ENCODE results near the gene UBAC1.

Gene UBAC1, protein sequence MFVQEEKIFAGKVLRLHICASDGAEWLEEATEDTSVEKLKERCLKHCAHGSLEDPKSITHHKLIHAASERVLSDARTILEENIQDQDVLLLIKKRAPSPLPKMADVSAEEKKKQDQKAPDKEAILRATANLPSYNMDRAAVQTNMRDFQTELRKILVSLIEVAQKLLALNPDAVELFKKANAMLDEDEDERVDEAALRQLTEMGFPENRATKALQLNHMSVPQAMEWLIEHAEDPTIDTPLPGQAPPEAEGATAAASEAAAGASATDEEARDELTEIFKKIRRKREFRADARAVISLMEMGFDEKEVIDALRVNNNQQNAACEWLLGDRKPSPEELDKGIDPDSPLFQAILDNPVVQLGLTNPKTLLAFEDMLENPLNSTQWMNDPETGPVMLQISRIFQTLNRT

DNA sequence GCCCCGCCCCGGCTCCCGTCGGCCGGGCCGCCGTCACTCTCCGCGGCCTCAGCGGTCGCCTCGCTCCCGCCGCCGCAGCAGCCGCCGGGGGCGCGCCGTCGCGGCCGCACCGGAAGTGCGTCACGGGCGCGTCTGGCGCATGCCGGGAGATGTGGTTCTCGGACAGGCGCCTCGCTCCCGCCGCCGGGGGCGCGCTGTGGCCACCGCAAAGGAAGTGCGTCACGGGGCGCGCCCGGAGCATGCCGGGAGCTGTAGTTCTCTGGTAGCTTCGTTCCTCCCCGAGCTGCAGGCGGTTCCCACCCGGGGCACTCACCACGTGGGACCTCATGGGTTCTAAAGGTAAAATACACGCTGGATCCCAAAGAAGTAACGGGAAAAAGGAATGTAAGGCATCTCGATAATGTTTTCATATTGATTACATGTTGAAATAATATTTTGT, at the start of gene UBAC1:
Gene UBAC1 (minus strand): TSS at position 97 of the 439 bp plus-strand sequence. CDS start 211 bp downstream, outside the sequence.
- peak; percentile 64 to 83 for DNase-seq

DNA sequence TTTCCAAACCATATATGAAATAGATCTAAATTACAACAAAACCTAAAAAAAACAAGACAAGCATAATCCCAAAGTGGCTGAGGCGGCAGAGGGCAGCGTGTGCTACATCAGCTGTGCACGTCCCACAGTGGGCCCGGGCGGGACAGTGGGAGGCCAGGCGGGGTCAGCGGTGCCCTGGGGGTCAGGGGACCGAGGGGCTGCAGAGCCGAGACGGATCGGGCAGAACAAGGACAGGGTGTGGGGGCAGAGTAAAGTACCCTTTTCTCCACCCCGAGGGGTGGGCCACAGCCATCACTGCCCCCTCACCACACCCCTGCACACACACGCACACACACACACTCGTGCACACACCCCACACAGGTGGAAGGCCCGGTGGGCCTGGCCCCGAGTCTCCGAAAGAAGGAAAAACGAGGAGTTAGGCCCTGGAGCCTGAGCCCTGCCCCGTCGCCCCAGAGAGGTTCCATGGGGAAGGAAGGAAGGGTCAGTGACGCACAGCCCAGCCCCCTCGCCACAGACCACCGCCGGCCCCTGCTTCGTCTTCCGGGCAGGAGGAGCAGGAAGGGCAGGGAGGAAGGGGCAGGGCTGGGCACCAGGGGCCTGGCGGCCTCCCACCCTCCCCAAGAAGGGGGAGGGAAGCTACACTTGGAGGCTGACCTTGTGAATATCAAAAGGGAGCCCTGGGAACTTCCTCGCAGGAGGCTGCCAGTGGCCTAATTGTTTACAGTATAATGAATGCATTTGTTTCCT, 49.6 kb upstream of the UBAC1 start:
- no peak for DNase-seq

DNA sequence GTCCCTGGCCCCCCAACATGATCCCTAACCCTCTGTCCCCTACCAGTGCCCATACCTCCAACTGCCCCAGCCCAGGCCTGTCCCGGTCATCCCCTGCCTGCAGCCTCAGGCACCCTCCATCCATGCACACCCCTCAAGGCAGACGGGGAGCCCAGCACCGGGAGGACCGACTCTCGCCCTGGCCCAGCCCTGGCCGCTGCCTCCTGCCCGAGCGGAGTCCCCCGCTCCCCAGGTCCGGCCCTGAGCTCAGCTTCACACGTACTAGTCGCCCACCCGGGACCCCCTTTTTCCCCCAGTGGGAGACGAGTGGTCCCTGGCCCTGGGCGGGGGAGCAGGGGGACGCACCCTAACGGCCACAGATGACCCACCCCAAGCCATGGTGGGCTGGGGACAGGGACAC, 49.0 kb upstream of the UBAC1 start:
- no peak for DNase-seq

DNA sequence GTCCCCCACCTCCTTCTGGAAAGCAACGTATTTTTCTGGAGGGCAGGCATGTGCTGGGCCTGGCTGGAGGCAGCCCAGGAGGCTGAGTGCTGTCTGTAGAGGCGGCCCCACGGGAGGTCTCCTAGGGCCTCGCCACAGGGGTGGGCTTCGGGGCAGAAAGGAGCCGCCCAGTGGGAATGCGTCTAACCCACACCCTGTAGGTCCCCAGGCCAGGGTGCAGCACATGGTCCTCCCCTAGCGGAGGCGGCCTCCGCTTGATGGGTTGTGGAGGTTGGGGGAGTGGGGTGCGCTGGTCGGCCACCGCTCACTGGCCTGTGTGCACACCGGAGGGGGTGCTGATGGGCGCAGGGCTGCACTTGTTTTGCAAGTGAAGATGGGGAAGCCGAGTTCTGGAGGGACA, 48.3 kb upstream of the UBAC1 start:
- no peak for DNase-seq

DNA sequence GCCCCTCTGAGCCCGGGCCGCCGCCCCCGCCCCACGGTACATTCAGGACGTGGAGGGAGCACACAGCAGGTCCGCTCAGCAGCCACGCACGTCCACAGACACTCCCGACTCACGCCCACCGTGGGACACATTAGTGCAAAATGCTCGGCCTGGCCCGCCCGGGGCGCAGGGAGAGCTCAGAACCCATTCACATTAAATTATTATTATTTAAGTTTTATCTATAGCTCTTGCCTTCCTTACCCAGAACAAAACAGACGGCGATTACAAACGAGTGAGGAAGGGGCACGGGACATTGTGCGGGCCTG, 47.5 kb upstream of the UBAC1 start:
- no peak for DNase-seq

DNA sequence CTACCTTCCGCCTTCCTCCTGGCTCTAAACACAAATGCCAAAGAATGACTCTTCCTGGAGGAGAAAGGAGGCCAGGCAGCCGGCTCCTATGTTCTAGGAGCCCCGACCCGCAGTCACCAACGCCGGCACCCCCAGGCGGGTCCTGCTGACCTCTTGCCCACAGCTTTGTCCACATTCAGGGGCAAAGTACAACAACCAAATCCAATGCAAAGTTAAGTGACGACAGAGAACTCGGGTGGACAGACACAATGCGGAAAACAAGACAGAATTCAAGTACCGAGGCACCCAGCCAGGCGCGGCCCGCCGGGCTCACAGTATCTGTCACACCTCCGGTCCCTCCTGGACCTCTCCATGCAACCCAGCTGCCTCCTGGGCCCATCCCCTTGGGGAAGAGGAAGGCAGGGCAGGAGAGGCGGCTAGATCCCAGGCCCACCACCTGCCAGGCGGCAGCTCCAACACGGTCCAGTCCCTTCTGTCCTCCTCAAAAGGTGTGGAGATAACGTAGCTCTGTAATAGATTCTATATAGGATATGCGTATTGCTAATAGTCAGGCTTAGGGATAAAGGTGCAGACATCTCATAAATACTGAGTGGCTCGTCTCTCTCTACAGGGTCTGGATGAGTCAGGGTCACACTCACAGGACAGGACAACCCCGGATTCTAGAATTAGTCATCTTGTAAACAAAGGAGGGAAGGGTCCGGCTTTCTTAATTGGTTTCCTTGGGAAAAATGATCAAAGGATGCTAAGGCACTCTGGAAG, 46.9 kb upstream of the UBAC1 start:
- no peak for DNase-seq

DNA sequence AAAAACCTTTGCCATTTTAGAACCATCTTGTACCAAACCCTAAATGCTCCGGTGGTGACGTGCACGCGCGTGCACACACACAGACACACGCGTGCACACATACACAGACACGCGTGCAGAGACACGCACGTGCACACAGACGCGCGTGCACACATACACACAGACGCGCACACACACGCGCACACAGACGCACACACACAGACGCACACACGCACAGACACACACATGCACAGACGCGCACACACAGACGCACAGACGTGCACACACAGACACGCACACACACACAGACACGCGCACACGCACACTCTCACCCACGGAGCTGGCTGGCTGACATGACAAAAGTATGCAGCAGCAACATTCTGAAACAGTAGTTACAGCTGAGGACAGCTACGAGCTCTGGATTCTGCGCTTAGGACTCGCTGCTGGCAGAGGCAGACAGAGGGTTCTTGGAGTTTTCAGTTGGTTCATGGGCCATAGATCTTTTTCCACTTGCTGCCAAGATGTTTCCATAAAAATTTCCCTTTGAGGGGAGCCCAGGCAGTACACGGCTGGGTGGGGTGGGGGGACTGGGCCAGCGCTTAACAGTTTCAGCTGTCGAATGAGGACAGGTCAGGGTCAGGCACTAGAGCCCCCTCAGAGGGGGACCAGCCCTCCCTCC, 46.2 kb upstream of the UBAC1 start:
- DNase-seq: no peak

DNA sequence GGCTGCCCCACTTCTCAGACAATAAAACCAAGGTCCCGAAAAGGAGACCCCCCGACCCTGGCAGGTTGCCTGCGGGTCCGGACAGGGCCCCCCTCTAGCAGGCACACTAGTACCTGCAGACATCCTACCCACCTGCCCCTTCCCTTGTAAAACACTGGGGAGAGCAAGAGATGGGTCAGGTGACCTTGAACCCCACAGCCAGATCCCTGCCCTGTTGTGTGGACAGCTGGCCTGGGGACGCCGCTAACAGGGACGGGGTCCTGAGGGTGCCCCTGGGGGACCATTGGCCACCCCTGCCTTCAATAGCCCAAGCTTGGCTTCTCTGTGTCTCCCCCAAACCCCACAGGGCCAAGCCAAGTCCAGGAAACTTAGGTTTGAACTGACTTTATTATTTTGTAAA, 45.0 kb upstream of the UBAC1 start:
- DNase-seq: no peak

DNA sequence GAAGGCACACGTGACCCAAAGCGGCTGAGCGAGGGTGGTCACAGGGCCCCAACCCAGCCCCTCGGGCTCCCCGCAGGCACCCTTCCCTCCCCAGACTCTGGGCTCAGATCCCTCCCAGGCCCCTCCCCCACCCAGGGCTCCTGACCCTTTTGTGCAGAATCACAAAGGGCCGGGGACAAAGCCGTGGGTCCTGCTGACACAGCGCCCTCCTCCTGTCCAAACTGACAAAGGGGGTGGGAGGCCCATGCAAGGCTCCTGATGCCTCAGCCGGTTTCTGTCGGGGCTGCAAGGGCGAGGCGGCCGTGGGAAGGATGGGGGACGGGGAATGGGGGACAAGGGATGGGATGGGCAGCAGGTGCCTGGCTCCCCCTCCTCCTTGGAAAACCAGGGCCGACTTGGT, 43.5 kb upstream of the UBAC1 start:
- DNase-seq: no peak

DNA sequence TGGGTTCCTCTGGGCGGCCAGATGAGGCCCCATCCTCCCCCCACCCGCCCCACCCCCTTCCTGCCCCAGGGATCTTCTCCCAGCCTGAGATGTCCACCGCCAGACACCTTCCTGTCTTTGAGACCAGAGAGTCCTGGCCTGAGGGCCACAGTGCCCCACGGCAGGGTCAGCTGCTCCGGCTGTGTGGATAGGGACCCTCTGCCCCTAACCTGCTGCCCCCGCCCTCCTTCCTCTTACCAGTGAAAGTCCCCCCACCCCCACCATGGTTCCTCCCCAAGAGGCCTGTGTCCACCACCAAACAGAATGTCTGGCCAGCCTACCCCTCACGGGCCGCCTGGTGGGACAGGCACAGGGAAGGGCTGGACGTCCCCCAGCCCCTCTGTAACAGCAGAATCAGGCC, 43.0 kb upstream of the UBAC1 start:
- DNase-seq: no peak

DNA sequence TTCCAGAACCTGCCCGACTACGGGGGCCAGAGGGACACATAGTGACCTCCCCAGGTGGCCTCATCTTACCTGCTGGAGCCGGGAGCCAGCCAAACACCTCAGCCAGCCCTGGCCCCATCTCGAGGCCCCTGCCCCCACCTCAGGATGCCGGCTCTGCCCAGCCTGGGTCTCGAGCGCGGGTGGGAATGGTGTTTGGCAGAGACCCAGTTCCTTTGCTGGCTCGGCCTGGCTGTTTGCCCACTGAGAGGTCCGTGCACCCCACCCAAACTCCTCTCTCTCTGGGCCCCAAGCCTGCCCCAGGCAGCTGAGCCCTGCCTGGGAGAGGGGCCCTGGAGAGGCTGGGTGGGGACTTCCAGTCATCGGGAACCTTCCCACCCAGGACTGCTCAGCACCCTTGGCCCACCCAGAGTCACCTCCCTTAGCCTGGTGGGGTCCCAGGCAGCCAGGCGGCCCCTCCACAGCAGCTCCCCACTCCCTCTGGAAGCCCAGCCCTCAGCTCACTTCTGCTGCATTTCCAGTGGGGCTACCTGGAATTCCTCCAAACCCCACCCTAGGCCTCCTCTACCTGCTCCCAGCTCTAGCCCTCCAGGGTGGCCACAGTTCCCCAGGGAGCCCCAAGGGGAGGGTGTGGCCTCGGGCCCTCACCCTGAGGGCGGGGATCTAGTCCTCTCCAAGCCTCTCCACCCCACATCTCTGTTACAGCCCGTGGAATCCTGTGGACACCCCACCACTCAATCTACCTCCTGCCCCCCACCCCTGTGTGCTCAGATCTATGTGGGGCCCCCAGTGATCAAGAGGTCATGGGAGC, 42.4 kb upstream of the UBAC1 start:
- no peak for DNase-seq

DNA sequence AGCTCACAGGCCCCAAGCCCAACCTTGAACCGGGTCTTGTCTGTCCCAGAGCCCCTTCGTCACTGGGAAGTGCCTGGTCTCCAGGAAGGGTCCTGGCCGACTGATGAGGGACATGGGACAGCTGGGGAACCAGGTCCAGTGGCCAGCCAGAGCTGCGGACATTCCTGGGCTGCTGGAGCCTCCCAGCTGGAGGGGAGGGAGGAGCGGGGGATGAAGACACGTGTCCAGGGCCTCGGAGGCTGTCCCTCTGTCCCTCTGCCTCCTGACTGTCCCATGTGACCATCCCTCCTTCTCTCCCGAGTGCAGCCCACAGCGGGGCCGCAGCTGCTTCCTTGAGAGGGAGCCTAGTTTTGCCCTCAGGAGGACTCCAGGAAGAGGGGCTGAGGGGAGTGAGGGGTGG, 41.7 kb upstream of the UBAC1 start:
- DNase-seq: no peak

DNA sequence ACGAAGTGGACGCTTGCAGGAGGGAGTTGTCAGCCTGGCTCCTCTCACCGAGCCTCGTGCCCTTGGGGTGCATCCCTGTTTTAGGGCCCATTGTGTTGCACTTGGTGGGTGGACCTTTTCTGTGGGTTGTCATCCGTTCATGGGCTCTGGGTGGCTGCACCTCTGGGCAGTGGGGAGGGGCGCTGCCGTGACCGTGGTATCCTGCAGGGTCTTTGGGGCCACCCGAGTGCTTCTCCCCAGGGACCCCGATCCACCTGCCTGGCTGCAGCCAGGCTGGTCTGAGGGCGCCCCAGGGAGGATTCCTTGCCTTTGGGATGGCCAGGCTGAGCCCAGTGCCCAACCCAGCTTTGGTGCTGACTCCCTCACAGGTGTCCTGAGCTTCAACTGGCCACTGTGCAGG, 41.0 kb upstream of the UBAC1 start:
- DNase-seq: no peak

DNA sequence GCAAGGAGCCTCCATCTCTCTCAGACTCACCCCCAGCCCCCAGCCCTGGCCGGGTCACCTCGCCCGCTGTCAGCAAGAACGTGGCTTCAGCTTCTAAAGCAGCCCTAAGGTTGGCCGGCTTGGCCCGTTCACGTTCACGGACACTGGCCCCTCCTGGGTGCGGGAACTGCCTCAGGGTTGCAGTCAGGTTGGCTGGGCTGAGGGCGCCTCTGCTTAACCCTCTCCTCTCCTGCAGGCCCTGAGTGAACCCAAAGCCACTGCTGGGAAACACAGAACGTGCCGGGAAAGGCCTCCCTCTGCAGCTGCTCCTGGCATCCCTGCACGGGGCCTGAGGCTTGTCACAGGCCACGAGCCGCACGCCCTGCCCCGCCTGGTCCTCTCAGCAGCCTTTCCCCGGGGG, 40.1 kb upstream of the UBAC1 start:
- no peak for DNase-seq

DNA sequence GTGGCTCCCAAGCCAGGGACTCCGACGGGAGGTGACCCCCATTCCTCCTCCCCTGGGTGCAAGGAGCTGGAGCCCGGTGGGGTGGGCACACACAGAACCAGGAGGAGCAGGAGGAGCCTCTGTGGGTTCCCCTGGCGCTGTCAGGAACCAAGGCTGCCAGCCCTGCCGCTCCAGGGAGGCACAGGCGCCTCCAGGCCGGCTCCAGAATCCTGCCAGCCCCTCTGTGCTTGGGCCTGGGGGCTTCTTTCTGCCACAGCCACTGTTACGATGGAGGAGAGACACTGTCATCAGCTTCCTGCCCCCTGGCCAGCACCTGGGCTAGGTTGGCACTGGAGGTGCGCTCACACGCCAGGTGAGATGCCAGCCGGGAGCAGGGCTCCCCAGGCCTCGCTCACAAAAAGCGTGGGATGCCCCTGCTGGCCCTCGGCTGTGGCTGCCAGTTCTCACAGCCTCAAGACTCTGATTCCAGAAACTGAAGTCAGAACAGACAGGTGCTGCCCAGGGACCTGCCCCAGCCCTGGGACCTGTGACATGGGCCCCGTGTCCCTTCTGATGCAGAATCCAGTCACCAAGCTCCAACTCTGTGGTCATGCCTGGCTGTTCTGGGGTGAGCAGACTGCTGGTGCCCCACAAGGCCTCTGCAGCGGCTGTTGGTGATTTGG, 37.4 kb upstream of the UBAC1 start:
- DNase-seq: no peak

DNA sequence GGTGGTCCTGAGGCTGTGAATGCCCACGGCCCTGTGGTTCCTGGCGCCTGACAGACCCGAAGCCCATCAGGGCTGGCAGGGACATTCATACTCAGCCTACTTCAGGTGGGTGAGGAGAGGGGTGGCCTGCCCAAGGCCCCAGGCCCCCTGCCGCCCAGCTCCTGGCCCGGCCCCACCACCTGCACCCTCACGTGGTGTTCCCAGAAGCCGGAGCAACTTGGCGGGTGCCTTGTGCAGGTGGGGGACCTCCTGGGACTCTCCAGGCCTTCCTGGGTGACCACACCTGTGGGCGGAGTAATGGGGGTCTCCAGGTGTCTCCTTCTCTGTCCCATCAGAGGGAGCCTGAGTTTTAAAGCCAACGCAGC, 36.8 kb upstream of the UBAC1 start:
- DNase-seq: no peak

DNA sequence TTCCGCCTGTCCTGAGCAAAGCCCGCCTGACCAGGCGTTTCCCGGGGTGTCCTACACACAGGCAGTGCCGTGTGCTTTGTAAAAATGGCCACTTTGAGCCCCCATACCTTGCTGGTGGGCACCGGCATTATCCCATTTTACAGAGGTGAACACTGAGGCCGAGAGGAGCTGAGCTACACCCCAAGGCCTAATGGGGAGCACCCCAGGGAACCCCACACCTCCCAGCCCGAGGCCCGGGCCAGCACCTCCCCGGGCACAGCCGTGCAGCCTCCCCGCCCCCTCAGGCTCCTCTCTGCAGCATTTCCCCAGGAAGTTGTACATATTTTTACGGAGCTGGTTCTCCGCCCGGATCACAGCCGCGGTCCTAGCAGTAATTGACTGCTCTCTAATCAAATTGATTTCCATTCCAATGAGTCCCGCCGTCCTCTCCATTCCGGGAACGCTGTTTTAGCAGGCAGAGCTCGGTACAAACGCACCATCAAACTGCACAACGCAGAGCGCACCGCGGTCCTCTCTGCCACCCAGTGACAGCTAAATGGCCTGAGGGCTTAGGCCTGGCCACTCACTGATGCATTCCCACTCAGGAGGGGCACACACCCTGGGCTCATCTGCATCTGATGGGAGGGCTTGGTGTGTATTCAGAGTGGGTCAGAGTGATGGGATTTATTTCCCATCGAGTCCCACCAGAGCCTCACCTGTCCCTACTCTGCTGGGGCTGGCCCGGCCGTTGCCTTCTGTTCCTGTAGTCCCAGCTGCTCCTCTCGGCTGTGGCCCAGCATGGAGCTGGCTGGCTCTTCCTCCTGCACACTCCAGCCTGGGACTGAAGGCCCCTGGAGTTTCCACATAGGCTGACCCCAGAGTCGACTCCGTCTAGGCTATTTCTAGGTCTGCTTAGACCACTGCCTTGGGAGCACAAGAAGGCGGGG, 36.2 kb upstream of the UBAC1 start:
- no peak for DNase-seq

DNA sequence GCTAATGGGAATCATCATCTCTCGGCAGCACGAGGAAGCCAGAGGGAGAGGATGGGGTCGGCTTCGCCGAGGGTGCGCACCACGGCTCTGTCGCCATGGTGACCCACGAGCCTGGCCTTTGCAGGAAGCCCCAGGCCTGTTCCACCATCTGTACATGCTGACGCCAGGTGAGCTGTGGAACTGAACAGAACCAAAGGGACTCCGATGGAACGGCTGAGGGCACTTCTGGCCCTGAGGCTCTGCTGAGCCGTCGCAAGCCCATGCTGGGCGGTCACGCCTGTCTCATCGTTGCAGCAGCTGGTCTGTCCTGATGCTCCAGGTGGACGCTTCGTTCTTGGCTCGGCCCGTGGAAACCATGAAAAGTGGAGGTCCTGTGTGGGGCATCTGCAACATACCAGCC, 34.6 kb upstream of the UBAC1 start:
- DNase-seq: no peak

DNA sequence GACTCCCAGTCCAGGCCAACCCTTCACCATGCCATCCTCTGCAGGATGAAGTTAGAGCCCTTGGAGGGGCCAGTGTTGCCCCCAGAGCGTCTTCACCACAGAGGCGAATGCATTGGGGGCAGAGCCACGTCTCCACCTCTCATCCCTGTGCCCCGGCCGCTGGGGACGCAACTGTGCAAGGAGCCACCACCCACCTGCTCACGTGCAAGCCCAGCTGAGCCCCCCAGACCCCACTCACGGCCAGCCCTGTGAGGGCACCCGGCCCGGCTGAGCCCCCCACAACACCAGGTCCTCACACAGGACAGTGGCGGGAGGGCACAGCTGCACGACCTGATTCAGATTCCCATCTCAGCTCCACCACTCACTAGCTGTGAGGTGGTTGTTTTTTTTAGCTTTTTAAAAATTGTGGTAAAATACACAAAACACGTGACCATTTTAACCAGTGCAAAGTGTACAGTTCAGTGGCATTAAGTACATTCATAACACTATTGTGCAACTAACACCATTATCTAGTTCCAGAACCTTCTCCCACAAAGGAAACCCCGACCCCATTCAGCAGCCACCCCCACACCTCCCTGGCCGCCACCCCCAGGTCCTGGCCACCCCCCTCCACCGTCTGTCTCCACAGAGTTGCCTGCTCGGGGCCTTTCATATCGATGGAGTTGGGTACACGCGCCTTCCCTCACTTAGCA, 33.5 kb upstream of the UBAC1 start:
- DNase-seq: no peak

Measured in NCI-H187 (cell line).